HEK293 (cell line): ENCODE data around the gene NKX1-1.

Experiments used
- GLIS2 ChIP-seq: fragments of 450-650 bp; formaldehyde crosslinking; IDR thresholded peaks from 2 replicates; pipeline ENCODE4 v1.5.1; 2016; ENCODE audit warnings: missing biosample characterization, missing genetic modification characterization
- KLF9 ChIP-seq: fragments of 450-650 bp; formaldehyde crosslinking; IDR thresholded peaks from 2 replicates; pipeline ENCODE4 v1.5.1; 2016; ENCODE audit warnings: missing biosample characterization, missing genetic modification characterization, low read depth
- PBX3 ChIP-seq: sonication (generic); formaldehyde crosslinking; IDR thresholded peaks from 2 replicates; pipeline ENCODE4 v1.8.1; 2022; ENCODE audit warnings: mild to moderate bottlenecking, moderate library complexity, missing genetic modification reagents
- ZBTB1 ChIP-seq: fragments of 450-650 bp; formaldehyde crosslinking; IDR thresholded peaks from 2 replicates; pipeline ENCODE4 v1.5.1; 2016; ENCODE audit warnings: missing biosample characterization, missing genetic modification characterization
- ZBTB26 ChIP-seq: fragments of 450-650 bp; formaldehyde crosslinking; optimal IDR thresholded peaks from 2 replicates; pipeline ENCODE3; 2016; ENCODE audit warnings: missing biosample characterization, mild to moderate bottlenecking, missing genetic modification characterization
- ZNF423 ChIP-seq: fragments of 450-650 bp; formaldehyde crosslinking; IDR thresholded peaks from 2 replicates; pipeline ENCODE4 v1.5.1; 2016; ENCODE audit warnings: missing biosample characterization, missing genetic modification characterization
- TF ChIP-seq, protein P1 (sequence below): fragments of 450-650 bp; formaldehyde crosslinking; IDR thresholded peaks from 2 replicates; pipeline ENCODE4 v1.5.1; 2016; ENCODE audit warnings: missing biosample characterization, missing genetic modification characterization
- TF ChIP-seq, protein P2 (sequence below): fragments of 450-650 bp; formaldehyde crosslinking; IDR thresholded peaks from 2 replicates; pipeline ENCODE4 v1.5.1; 2017; ENCODE audit warnings: missing biosample characterization, missing genetic modification characterization
- TF ChIP-seq, protein P3 (sequence below): fragments of 450-650 bp; formaldehyde crosslinking; IDR thresholded peaks from 2 replicates; pipeline ENCODE4 v1.5.1; 2017; ENCODE audit warnings: missing biosample characterization, missing genetic modification characterization

GRCh38 chr4:1379351-1379781, 26.9 kb downstream of the NKX1-1 start:
- TF ChIP-seq, protein P1, sequence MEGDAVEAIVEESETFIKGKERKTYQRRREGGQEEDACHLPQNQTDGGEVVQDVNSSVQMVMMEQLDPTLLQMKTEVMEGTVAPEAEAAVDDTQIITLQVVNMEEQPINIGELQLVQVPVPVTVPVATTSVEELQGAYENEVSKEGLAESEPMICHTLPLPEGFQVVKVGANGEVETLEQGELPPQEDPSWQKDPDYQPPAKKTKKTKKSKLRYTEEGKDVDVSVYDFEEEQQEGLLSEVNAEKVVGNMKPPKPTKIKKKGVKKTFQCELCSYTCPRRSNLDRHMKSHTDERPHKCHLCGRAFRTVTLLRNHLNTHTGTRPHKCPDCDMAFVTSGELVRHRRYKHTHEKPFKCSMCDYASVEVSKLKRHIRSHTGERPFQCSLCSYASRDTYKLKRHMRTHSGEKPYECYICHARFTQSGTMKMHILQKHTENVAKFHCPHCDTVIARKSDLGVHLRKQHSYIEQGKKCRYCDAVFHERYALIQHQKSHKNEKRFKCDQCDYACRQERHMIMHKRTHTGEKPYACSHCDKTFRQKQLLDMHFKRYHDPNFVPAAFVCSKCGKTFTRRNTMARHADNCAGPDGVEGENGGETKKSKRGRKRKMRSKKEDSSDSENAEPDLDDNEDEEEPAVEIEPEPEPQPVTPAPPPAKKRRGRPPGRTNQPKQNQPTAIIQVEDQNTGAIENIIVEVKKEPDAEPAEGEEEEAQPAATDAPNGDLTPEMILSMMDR (tag by site-specific recombination), result no peak
- TF ChIP-seq GLIS2 (tag by site-specific recombination), result no peak
- no peak for TF ChIP-seq ZBTB26 (tag by site-specific recombination)
- TF ChIP-seq PBX3 (CRISPR knock-in tag), result no peak
- TF ChIP-seq, protein P2, sequence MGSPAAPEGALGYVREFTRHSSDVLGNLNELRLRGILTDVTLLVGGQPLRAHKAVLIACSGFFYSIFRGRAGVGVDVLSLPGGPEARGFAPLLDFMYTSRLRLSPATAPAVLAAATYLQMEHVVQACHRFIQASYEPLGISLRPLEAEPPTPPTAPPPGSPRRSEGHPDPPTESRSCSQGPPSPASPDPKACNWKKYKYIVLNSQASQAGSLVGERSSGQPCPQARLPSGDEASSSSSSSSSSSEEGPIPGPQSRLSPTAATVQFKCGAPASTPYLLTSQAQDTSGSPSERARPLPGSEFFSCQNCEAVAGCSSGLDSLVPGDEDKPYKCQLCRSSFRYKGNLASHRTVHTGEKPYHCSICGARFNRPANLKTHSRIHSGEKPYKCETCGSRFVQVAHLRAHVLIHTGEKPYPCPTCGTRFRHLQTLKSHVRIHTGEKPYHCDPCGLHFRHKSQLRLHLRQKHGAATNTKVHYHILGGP (tag by site-specific recombination), result no peak
- TF ChIP-seq ZNF423 (tag by site-specific recombination), result no peak
- no peak for TF ChIP-seq KLF9 (tag by site-specific recombination)
- TF ChIP-seq, protein P3, sequence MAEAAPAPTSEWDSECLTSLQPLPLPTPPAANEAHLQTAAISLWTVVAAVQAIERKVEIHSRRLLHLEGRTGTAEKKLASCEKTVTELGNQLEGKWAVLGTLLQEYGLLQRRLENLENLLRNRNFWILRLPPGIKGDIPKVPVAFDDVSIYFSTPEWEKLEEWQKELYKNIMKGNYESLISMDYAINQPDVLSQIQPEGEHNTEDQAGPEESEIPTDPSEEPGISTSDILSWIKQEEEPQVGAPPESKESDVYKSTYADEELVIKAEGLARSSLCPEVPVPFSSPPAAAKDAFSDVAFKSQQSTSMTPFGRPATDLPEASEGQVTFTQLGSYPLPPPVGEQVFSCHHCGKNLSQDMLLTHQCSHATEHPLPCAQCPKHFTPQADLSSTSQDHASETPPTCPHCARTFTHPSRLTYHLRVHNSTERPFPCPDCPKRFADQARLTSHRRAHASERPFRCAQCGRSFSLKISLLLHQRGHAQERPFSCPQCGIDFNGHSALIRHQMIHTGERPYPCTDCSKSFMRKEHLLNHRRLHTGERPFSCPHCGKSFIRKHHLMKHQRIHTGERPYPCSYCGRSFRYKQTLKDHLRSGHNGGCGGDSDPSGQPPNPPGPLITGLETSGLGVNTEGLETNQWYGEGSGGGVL (tag by site-specific recombination), result no peak
- no peak for TF ChIP-seq ZBTB1 (tag by site-specific recombination)
